Testis (tissue), 2 donors: ENCODE data around the gene PEAK3.

Experiments
- CTCF ChIP-seq, 3 experiments: fragments of 450-650 bp in 2 of 3; fragments of 200-600 bp in 1 of 3; sonication (generic) in 1 of 3; IDR thresholded peaks; one replicate each; pipeline ENCODE4 v1.5.1; 2016 to 2019; ENCODE audit warnings: antibody characterized with exemption in 3 of 3, mild to moderate bottlenecking in 2 of 3, moderate library complexity in 1 of 3
- POLR2A ChIP-seq: fragments of 450-650 bp; IDR thresholded peaks from one replicate; pipeline ENCODE4 v1.6.1; 2017; ENCODE audit warnings: antibody characterized with exemption, mild to moderate bottlenecking, moderate library complexity

DNA sequence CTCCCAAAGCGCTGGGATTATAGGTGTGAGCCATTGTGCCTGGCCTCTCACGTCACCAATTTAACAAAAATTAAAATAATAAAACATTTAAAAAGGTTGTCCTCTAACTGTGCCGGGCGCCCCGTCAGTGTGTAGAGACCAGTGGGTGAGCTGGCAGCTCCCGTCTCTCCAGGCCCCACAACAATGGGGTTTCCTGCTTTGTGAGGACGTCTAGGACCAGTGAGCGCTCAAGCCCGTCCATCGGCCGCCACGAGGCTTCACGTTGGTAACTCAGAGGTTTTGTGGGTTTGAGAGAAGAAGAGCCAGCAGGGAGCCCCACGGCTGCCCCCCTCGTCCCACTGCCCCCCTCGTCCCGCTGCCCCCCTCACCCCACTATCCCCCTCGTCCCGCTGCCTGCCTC is 41.7 kb upstream of the PEAK3 start:
- TF ChIP-seq CTCF (IDR thresholded peaks at IDR 0.05) (no peak), POLR2A (no peak)
